CD4-positive, alpha-beta T cell treated with Interleukin-17A for 1 hour (primary cell): Measurements from ENCODE around the gene KIT.
A peak's percentile ranks its signal among the peaks of the same experiment; 100 is the strongest.

ENCODE experiments used
- DNase-seq: peaks from one replicate; pipeline ENCODE4 v3.0.0-alpha.2; 2020

The KIT gene

DNA sequence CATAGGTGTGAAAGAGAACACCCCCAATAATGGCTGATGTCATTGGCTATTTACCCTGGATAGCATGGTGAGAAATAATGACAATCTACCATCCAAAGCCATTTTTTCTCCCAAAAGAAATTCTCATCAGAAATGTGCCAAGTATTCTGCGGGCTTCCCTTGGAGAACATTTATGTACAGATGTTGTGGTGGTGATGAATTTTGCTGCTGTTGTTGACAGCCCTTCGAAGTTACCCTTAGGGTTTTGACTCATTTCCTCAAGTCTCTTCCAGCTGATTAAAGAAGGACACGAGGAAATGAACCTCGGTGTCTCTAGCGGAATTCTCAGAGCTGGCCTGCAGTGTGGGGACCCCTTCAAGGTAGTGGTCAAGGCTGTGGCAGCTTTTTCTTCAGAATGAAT, 3.4 kb downstream of the KIT start:
- no peak for DNase-seq

DNA sequence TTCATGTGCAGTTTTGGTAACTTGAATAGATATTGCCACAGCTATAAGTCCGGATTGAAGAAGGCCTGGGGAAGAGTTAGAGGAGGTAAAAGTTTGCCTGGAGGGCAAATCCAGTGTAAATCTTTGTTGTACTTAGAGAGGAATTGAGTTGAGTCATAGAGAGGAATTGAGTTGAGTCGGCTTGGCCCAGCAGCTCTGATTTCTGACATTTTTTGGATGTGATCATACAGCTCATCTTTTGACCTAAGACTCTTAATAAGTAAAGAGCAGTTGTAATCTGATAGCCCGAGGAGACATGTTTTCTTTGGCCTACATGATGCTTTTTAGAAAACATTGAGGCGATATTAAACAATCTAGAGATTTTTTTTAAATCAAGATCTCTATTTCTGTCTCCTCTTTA, 3.9 kb downstream of the KIT start:
- DNase-seq = no peak

DNA sequence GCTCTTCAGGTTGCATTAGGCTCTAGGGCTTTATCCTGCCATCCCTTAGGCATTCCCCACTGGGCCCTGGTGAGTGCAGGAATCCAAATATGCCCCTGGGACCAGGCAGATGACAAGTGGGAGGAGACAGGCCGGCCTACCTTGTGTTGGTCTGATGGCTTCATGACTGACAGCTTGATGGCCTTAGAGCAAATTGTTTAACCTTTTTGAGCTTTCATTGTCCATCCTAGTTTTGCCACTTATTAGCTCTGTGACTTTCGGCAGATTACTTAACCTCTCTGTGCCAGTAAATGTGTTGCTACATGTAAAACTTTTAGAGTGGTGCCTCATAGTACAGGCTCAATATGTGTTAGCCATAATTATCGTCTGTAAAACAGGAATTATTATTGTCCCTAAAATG, 4.4 kb downstream of the KIT start:
- no peak for DNase-seq

DNA sequence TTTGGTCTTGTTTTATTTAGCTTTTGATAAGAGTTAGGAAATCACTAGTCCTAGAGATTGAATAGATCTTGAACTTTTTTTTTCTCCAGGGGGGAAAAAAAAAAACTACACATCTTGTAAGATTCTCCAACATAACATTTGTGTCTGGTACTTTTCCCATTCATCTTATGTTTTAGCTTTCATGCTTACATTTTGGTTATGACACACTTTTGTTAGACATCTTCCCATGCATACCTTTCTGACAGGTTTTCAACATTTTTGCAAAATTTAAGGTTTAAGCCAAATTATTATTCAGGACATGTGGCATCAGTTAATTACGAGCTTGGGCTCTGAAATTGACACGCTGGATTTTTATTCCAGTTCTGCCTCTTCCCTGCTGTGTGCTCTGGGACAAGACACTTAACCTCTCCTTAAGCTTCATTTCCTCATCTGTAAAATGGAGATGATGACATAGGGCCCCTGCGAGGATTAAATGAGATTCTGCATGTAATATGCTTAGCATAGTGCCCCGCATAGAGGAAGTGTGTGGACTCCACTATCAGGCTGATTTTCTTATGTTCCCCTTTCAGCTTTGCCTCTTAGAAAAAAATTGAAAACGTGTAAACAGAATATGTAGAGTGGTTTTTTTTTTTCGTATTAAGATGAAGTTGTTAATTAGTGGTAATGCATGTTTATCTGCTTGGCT, 5.3 kb downstream of the KIT start:
- DNase-seq = no peak

DNA sequence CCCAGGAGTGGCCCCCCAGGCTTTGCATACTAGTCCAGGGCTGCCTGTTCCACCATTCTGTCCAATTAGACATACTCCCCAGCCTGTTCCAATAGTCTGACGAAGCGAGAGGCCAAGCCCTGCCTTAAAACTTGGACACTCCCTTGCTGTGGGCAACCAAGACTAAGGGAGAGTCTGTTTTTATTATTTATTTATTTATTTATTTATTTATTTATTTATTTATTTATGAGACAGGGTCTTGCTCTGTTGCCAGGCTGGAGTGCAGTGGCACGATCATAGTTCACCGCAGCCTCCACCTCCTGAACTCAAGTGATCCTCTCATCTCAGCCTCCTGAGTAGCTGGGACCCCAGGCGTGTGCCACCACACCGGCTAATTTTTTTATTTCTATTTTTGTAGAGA, 6.6 kb downstream of the KIT start:
- DNase-seq = no peak

- DNase-seq = no peak
These were observed 10.4 kb downstream of the KIT start for GRCh38 chr4:54668014-54668611.

GRCh38 chr4:54669831-54670230, 12.1 kb downstream of the KIT start:
- no peak for DNase-seq

DNA sequence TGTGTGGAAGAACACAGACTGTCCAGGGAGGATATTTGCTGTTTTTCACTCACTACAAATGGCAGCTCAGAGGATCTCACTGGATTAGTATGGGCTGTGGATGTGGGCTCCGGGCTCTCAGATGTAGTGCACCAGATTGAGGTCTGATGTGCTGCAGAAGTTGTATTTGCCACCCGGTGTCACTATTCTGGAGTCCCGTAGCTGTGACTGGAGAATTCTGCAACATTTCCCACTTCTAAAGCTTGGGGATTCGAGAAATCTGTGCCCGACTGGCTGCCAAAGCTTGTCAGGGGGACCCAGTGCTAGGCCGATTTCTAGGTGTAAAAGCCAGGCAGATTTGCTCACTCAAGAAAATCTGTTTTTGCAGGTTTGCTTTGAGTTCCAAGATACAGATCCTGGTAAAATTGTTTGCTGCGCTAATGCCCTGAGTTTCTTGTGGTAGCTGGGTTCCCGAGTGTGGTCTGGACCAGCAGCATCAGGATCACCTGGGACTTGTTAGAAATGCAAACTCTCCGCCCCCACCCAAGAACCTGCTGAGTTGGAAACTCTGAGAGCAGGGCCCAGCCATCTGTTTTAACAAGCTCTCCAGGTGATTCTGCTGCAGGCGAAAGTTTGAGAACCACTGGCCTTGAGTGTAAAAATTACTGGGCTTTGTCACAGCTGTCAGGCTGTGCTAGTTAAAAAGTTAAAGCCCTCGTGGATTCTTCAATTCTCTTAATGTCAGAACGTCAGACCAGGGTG, 18.1 kb downstream of the KIT start:
- DNase-seq = no peak

GRCh38 chr4:54676658-54677057, 18.9 kb downstream of the KIT start:
- DNase-seq = no peak

- DNase-seq = no peak
These were observed 19.7 kb downstream of the KIT start for GRCh38 chr4:54677416-54677815.

GRCh38 chr4:54677853-54678650, 20.3 kb downstream of the KIT start:
- no peak for DNase-seq

DNA sequence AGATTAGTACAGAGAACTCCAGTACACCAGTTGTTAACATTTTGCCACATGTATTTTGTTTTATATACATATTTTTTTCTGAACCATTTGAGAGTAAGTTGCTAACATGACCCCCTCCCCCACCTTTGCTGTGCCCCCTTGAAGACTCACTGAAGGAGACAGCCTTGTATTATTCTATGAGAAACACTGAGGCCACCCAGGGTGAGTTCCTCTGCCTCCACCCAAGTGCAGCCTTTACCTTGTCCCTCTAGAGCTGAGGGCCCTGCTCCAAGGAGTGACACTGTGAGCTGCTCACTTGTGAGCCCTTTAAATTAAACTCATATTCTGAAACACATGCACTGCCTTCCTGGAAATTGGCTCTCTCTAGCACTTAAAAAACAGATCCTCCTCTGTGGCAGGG, 21.1 kb downstream of the KIT start:
- DNase-seq = no peak

GRCh38 chr4:54679813-54680212, 22.1 kb downstream of the KIT start:
- DNase-seq = no peak

- peak; percentile 49 for DNase-seq
These were observed 26.0 kb downstream of the KIT start for GRCh38 chr4:54683616-54684346.

- no peak for DNase-seq
These were observed 28.1 kb downstream of the KIT start for GRCh38 chr4:54685810-54686209.

- DNase-seq = peak; percentile 4
These were observed 30.4 kb downstream of the KIT start for GRCh38 chr4:54687887-54688841.

GRCh38 chr4:54695337-54695736, 37.6 kb downstream of the KIT start:
- no peak for DNase-seq

DNA sequence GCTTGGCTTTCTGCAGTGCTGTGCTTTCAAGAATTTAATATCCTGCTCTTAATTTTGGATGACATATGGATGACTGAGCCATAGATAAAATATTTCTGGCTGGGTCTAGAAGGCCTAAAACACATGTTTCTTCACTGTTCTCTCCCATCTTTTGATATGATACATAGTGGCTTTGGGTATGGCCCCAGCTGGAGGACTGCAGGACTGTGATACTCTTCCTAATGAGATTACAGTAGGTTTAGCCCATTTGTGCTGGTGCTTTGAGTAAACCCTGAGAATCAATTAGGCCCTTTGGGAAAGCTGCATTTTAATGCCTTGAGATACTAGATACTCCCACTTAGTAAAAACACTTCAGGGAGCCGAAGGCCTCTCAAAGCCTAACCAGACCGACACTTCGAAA, 38.0 kb downstream of the KIT start:
- DNase-seq = no peak

GRCh38 chr4:54696649-54697048, 38.9 kb downstream of the KIT start:
- DNase-seq = no peak

GRCh38 chr4:54700986-54701385, 43.2 kb downstream of the KIT start:
- DNase-seq = no peak

DNA sequence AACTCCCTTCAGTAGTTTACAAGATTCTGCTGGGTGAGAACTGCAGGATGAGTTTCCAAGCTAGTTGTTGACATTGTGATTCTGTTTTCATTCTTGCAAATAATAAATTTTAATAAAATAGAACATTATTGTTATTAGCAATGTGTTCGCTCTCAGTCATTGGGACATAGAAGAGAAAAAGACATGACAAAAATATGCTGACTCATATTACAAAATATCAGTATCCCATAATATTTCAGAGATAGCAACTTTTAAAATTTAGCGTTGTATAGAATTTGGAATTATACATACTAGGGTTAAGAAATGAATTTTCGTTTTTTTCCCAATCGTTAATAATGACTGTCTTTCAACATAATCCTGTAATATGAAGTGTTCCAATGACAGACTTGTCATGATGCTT, 45.4 kb downstream of the KIT start:
- DNase-seq = no peak

DNA sequence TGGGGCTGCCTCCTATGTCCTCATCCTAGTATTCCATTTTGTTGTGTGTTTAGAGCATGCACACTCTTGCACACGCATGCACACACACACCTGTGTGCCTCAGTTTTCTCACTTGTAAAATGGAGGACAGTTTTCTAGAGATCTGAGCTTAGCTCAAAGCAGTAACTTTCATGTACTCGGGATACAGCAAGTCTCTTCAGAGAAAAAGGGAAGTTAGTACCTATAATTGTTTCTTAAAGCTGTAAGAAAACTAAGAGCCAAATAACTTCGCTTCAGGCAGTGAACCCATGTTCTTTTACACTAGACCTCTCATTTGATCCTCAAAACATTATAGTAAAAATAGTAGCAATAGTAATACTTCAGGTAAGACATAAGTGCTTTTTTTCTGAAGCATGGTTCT, 49.6 kb downstream of the KIT start:
- DNase-seq = no peak
